Measurements from ENCODE around the gene TAF8.

DNA sequence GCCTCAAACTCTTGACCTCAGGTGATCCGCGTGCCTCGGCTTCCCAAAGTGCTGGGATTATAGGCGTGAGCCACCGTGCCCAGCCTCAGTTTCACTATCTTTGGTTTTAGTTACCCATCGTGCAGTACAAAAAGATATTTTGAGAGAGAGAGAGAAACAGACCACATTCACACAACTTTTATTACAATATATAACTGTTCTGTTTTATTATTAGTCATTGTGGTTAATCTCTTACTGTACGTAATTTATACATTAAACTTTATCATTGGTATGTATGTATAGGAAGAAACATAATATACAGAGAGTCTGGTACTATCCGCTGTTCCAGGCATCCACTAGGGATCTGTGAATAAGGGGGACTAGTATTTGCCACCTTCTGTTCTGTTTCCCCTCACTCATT lies 29.4 kb upstream of the TAF8 start:
- TF ChIP-seq EP300 (IDR thresholded peaks at IDR 0.05) (no peak), POLR2A (IDR thresholded peaks at IDR 0.05) (no peak), POLR2AphosphoS5 (IDR thresholded peaks at IDR 0.05) (no peak)
- TF ChIP-seq, protein P1, sequence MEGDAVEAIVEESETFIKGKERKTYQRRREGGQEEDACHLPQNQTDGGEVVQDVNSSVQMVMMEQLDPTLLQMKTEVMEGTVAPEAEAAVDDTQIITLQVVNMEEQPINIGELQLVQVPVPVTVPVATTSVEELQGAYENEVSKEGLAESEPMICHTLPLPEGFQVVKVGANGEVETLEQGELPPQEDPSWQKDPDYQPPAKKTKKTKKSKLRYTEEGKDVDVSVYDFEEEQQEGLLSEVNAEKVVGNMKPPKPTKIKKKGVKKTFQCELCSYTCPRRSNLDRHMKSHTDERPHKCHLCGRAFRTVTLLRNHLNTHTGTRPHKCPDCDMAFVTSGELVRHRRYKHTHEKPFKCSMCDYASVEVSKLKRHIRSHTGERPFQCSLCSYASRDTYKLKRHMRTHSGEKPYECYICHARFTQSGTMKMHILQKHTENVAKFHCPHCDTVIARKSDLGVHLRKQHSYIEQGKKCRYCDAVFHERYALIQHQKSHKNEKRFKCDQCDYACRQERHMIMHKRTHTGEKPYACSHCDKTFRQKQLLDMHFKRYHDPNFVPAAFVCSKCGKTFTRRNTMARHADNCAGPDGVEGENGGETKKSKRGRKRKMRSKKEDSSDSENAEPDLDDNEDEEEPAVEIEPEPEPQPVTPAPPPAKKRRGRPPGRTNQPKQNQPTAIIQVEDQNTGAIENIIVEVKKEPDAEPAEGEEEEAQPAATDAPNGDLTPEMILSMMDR (IDR thresholded peaks at IDR 0.05) = no peak

Data from suprapubic skin (tissue), 4 donors.